K562 (cell line): ENCODE data around the gene PWP2.

Source experiments
- NFXL1 ChIP-seq: fragments of 450-650 bp; formaldehyde crosslinking; IDR thresholded peaks from 2 replicates; pipeline ENCODE4 v1.4.0; 2021; ENCODE audit warnings: mild to moderate bottlenecking
- SMARCB1 ChIP-seq: IDR thresholded peaks from 2 replicates; pipeline ENCODE4 v1.6.1; 2011; ENCODE audit warnings: improper control_type of control experiment, low read depth; ENCODE audit not compliant: insufficient read length
- ZBED1 ChIP-seq: IDR thresholded peaks from 2 replicates; pipeline ENCODE4 v1.6.1; 2014
- TF ChIP-seq, protein P1 (sequence below): sonication (generic); formaldehyde crosslinking; IDR thresholded peaks from 2 replicates; pipeline ENCODE4 v1.5.0; 2020; ENCODE audit warnings: missing genetic modification reagents

DNA sequence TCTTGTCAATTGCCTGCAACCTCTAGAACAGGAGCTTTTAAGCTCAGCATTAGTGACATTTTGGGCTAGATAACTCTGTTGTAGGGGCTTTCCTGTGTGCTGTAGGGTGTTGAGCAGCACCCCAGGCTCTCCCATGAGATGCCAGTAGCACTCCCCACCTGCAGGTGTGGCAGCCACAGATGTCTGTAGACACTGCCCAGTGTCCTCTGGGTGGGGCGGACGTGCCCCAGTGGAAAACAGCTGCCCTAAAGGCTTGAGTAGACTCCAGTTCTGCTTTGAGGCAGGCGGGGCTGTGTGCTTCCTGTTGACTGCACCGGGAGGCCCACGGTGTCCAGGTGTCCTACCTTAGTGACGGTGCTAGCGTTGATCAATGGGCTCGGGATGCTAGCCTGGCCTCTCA, 16.9 kb upstream of the PWP2 start:
- no peak for TF ChIP-seq SMARCB1
- TF ChIP-seq, protein P1, sequence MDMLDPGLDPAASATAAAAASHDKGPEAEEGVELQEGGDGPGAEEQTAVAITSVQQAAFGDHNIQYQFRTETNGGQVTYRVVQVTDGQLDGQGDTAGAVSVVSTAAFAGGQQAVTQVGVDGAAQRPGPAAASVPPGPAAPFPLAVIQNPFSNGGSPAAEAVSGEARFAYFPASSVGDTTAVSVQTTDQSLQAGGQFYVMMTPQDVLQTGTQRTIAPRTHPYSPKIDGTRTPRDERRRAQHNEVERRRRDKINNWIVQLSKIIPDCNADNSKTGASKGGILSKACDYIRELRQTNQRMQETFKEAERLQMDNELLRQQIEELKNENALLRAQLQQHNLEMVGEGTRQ = no peak
- no peak for TF ChIP-seq NFXL1 (CRISPR knock-in tag)
- no peak for TF ChIP-seq ZBED1
